HL-60 (cell line): Measurements from ENCODE around the gene HK3.

Experiments used
- DNase-seq, 2 experiments: peaks; one replicate each; pipeline ENCODE4 v3.0.0-alpha.2; 2010 to 2020; ENCODE audit warnings: low read depth in 1 of 2, low spot score in 1 of 2
- H3K27ac ChIP-seq: fragments of 250-450 bp; sonication (Bioruptor Pico); replicated peaks from 2 replicates; pipeline ENCODE4 v1.5.1; 2020; ENCODE audit warnings: mild to moderate bottlenecking, moderate library complexity
- H3K27me3 ChIP-seq: fragments of 250-450 bp; sonication (Bioruptor Pico); 2 replicates; pipeline ENCODE4 v1.5.1; 2021; ENCODE audit warnings: mild to moderate bottlenecking, moderate library complexity; ENCODE audit not compliant: insufficient read depth, poor library complexity, severe bottlenecking
- H3K4me3 ChIP-seq: replicated peaks from 2 replicates; pipeline ENCODE4 v1.5.1; 2011; ENCODE audit warnings: mild to moderate bottlenecking, control low read depth, low read length; ENCODE audit not compliant: insufficient read depth
- GABPA ChIP-seq: IDR thresholded peaks from 2 replicates; pipeline ENCODE4 v1.6.1; 2012; ENCODE audit warnings: low read depth
- POLR2AphosphoS5 ChIP-seq: IDR thresholded peaks from 2 replicates; pipeline ENCODE4 v1.6.1; 2012; ENCODE audit warnings: low read depth
- REST ChIP-seq: IDR thresholded peaks from 2 replicates; pipeline ENCODE4 v1.6.1; 2012; ENCODE audit warnings: low read depth; ENCODE audit not compliant: insufficient replicate concordance
- SPI1 ChIP-seq: IDR thresholded peaks from 2 replicates; pipeline ENCODE4 v1.6.1; 2012; ENCODE audit warnings: low read depth, mild to moderate bottlenecking, borderline replicate concordance
- TF ChIP-seq, protein P1 (sequence below): IDR thresholded peaks from one replicate; pipeline ENCODE4 v1.5.1; 2011; ENCODE audit warnings: low read length, control low read depth, inconsistent platforms; ENCODE audit not compliant: insufficient read depth

HK3 gene

DNA sequence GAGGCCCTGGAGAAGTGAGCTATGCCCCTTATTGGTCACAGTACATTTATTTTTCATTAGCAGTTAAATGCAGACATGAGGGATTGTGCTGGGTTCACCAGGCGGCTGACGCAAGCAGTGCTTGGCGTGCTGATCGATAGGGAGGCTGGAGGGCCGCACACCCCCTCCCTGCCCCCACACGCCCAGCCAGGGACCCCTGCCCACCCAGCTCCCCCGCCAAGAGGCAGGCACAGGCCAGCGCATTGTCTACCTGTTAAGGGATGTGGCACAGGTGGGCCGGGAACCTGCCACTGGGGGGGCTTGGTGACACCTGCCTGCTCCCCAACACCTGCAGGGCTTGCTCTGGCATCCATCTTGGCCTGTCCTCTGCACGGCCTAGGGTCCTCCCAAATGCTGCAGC, 39.2 kb downstream of the HK3 start:
- no peak for DNase-seq

DNA sequence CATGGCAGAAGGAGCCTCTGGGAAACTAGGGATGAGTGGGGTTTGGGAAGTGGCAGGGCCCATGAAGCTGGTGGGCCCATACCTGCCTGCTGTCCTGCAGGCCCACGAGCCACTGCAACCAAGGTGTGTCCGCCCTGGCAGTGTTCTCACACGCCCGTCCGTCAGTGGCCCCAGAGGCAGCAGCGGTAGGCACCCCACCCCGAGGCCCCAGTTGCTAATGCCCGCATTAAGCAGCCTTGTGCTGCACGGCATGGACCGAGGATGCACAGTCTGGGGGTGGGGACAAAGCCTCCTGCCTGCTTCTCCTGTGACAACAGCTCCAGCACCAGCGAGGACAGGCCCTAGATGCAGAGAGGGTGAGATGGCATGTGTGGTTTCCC, 41.3 kb downstream of the HK3 start:
- Histone ChIP-seq H3K4me3 (no peak overlapping the region), H3K27me3 (peaks cover 9% of the 10 kb centered on the region), H3K27ac (no peak overlapping the region)
- DNase-seq: no peak
- TF ChIP-seq GABPA (no peak), POLR2AphosphoS5 (no peak), REST (no peak), SPI1 (no peak)
- TF ChIP-seq, protein P1, sequence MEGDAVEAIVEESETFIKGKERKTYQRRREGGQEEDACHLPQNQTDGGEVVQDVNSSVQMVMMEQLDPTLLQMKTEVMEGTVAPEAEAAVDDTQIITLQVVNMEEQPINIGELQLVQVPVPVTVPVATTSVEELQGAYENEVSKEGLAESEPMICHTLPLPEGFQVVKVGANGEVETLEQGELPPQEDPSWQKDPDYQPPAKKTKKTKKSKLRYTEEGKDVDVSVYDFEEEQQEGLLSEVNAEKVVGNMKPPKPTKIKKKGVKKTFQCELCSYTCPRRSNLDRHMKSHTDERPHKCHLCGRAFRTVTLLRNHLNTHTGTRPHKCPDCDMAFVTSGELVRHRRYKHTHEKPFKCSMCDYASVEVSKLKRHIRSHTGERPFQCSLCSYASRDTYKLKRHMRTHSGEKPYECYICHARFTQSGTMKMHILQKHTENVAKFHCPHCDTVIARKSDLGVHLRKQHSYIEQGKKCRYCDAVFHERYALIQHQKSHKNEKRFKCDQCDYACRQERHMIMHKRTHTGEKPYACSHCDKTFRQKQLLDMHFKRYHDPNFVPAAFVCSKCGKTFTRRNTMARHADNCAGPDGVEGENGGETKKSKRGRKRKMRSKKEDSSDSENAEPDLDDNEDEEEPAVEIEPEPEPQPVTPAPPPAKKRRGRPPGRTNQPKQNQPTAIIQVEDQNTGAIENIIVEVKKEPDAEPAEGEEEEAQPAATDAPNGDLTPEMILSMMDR: no peak

More for the DNA sequence above, 39.2 kb downstream of the HK3 start:
- no peak overlapping the region for H3K27ac ChIP-seq
- no peak overlapping the region for H3K4me3 ChIP-seq
- TF ChIP-seq SPI1 (no peak), POLR2AphosphoS5 (no peak), GABPA (no peak), REST (no peak)
- TF ChIP-seq, protein P1: no peak
- peaks cover 16% of the 10 kb centered on the region for H3K27me3 ChIP-seq

DNA sequence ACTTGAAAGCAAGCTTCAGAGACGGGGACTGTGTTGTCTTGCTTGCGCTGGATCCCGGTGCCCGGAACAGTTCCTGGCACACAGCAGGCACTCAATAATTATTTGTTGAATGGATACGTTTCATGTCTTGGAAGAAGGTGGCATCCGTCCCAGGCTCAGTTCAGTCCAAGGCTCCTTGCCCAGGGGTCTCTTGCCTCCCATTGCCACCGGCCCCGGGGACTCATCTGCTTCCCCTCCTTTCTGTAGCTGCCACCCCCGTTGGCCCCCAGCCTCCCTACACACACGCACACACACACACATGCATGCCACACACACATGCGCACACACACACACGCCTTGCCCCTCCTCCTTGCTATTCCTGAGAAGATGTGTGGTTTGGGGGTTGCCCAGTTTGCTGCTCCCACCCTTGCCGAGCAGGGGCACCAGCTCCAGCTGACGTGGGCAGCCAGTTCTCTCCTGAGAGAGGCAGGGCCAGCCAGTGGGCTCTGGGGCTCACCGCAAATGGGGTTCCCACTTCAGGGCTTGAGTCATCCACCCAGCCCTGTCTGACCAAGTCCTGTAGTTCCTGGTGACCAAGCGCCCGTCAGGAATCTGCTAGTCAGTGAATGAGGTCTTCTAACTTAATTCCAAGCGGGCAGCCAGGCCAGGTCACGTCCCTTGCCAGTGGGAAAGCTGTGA, 41.8 kb downstream of the HK3 start:
- DNase-seq: no peak
- peaks cover 6% of the 10 kb centered on the region for H3K27me3 ChIP-seq
- H3K4me3 ChIP-seq: no peak overlapping the region
- TF ChIP-seq GABPA (no peak), SPI1 (no peak), REST (no peak), POLR2AphosphoS5 (no peak)
- TF ChIP-seq, protein P1: no peak
- no peak overlapping the region for H3K27ac ChIP-seq
